B cell (primary cell): ENCODE data around the gene APOH. TPM values are rescaled to one million over a fixed set of nuclear protein-coding genes. Genes with fewer than 3 reads are reported as not detected.

ENCODE experiments used
- ATAC-seq: fragments of 200-7000 bp; cut with Tn5 transposase; one replicate; pipeline ENCODE4 v1.10.0; 2021; ENCODE audit warnings: low read depth, mild to moderate bottlenecking, moderate number of reproducible peaks, moderate library complexity
- CTCF ChIA-PET: fragments of 350-600 bp; sonication (Branson Sonifier 250); formaldehyde crosslinking; loops from one replicate; lab custom pipeline; 2021; ENCODE audit warnings: antibody characterized with exemption, inconsistent platforms; lab: Charles Lee
- POLR2A ChIA-PET: fragments of 350-600 bp; sonication (Branson Sonifier 250); formaldehyde crosslinking; loops from one replicate; lab custom pipeline; 2021; ENCODE audit warnings: antibody characterized with exemption; lab: Charles Lee
- DNase-seq: peaks from one replicate; pipeline ENCODE4 v3.0.0; 2013
- H2AFZ ChIP-seq: 2 replicates; pipeline ENCODE4 v1.6.1; 2012; ENCODE audit warnings: mild to moderate bottlenecking, low read depth, low read length; ENCODE audit not compliant: insufficient read depth, poor library complexity, severe bottlenecking
- H3K27ac ChIP-seq, 2 donors: 1 replicate in 1 of 2; 2 replicates in 1 of 2; pipeline ENCODE4 v1.5.1; 2012 to 2013; ENCODE audit warnings: low read length in 2 of 2, mild to moderate bottlenecking in 2 of 2, moderate library complexity in 1 of 2
- H3K27me3 ChIP-seq, 4 experiments: fragments of 200-600 bp in 1 of 4; sonication (generic) in 1 of 4; replicated peaks in 1 of 4; 1 replicate in 2 of 4; 2 replicates in 2 of 4; pipeline versions ENCODE4 v1.6.1 to v1.7.0; 2013 to 2016; ENCODE audit warnings: low read length in 3 of 4, mild to moderate bottlenecking in 2 of 4, mixed read lengths in 1 of 4, moderate library complexity in 1 of 4; ENCODE audit not compliant: insufficient read depth in 4 of 4, control insufficient read depth in 3 of 4; ENCODE audit errors: control extremely low read depth in 1 of 4
- H3K36me3 ChIP-seq, 2 experiments: replicated peaks in 1 of 2; 1 replicate in 1 of 2; 2 replicates in 1 of 2; pipeline versions ENCODE4 v1.6.1 to v1.7.1; 2013; ENCODE audit warnings: low read length in 1 of 2; ENCODE audit not compliant: insufficient read depth in 2 of 2, control insufficient read depth in 1 of 2; ENCODE audit errors: control extremely low read depth in 1 of 2, extremely low read depth in 1 of 2
- H3K4me1 ChIP-seq, 2 donors: fragments of 200-600 bp in 1 of 2; sonication (generic) in 1 of 2; 1 replicate in 1 of 2; 2 replicates in 1 of 2; pipeline versions ENCODE4 v1.5.1 to v1.6.1; 2013 to 2017; ENCODE audit warnings: low read length in 2 of 2; ENCODE audit not compliant: control insufficient read depth in 2 of 2, insufficient read depth in 2 of 2
- H3K4me2 ChIP-seq: replicated peaks from 2 replicates; pipeline ENCODE3; 2012; ENCODE audit warnings: mild to moderate bottlenecking, low read depth, low read length; ENCODE audit not compliant: poor library complexity, severe bottlenecking
- H3K4me3 ChIP-seq, 5 experiments: fragments of 200-600 bp in 1 of 5; sonication (generic) in 1 of 5; 1 replicate in 3 of 5; 2 replicates in 2 of 5; pipeline versions ENCODE4 v1.5.1 to v1.7.0; 2011 to 2016; ENCODE audit warnings: low read length in 4 of 5, mild to moderate bottlenecking in 4 of 5, low read depth in 2 of 5, control low read depth in 1 of 5, moderate library complexity in 1 of 5; ENCODE audit not compliant: insufficient read depth in 1 of 5; ENCODE audit errors: control extremely low read depth in 1 of 5, extremely low read depth in 1 of 5
- H3K79me2 ChIP-seq: fragments of 200-600 bp; sonication (generic); one replicate; pipeline ENCODE4 v1.6.0; 2016; ENCODE audit warnings: low read length; ENCODE audit not compliant: control insufficient read depth, insufficient read depth
- H3K9ac ChIP-seq: fragments of 200-600 bp; sonication (generic); 2 replicates; pipeline ENCODE4 v1.6.1; 2017; ENCODE audit warnings: mild to moderate bottlenecking, low read length, moderate library complexity
- H3K9me3 ChIP-seq, 3 donors: one replicate each; pipeline versions ENCODE4 v1.6.1 to v1.7.1; 2013; ENCODE audit warnings: low read length in 2 of 3; ENCODE audit not compliant: control insufficient read depth in 2 of 3, insufficient read depth in 1 of 3; ENCODE audit errors: control extremely low read depth in 1 of 3
- H4K20me1 ChIP-seq: 2 replicates; pipeline ENCODE4 v1.6.0; 2012; ENCODE audit warnings: mild to moderate bottlenecking, low read length; ENCODE audit not compliant: insufficient read depth, control insufficient read depth, poor library complexity, severe bottlenecking
- H3K27ac Mint-ChIP-seq: one replicate; pipeline ENCODE4 v1.8.0; 2021; ENCODE audit warnings: mixed read lengths
- H3K27me3 Mint-ChIP-seq: one replicate; pipeline ENCODE4 v1.8.0; 2021; ENCODE audit warnings: mixed read lengths
- H3K4me1 Mint-ChIP-seq: one replicate; pipeline ENCODE4 v1.8.0; 2021; ENCODE audit warnings: mixed read lengths
- H3K4me3 Mint-ChIP-seq: one replicate; pipeline ENCODE4 v1.8.0; 2021; ENCODE audit warnings: mixed read lengths
- H3K9me3 Mint-ChIP-seq: one replicate; pipeline ENCODE4 v1.8.0; 2022; ENCODE audit warnings: mixed read lengths; ENCODE audit not compliant: insufficient read depth
- EZH2 ChIP-seq: IDR thresholded peaks from 2 replicates; pipeline ENCODE4 v1.6.1; 2012; ENCODE audit warnings: borderline replicate concordance, low read depth, mild to moderate bottlenecking, moderate library complexity, low read length; ENCODE audit not compliant: insufficient read depth, poor library complexity, severe bottlenecking
- WGBS: methylation state at CpG from one replicate; pipeline ENCODE4 v1.1.5; 2013; ENCODE audit warnings: missing lambda C conversion rate; ENCODE audit not compliant: insufficient coverage; 5-methylcytosine and 5-hydroxymethylcytosine counted together
- intact Hi-C: fragments of 100-400 bp; cut with micrococcal nuclease; formaldehyde crosslinking; loops from one replicate; pipeline ENCODE4 v1.10.0; 2022
- polyA plus RNA-seq: library from polyadenylated mRNA; depleted of rRNA; stranded (reverse); fragments of >200 nt; gene quantifications from 2 replicates; pipeline ENCODE4 v1.2.3, GENCODE V29; 2012
- total RNA-seq, 2 donors: library from RNA; stranded (reverse); fragments of 120-200 nt in 1 of 2; gene quantifications; 1 replicate in 1 of 2; 2 replicates in 1 of 2; pipeline versions ENCODE4 v1.2.3 to v1.2.4, GENCODE V29; 2013 to 2022
- TF ChIP-seq, protein P1 (sequence below): fragments of 200-600 bp; IDR thresholded peaks from one replicate; pipeline ENCODE4 v1.8.0; 2022; ENCODE audit warnings: antibody characterized with exemption, mild to moderate bottlenecking

The APOH gene
- total and polyA plus RNA-seq, 2 donors (not counting 1 experiment from before 2014, with no cell fraction given) = not detected

DNA sequence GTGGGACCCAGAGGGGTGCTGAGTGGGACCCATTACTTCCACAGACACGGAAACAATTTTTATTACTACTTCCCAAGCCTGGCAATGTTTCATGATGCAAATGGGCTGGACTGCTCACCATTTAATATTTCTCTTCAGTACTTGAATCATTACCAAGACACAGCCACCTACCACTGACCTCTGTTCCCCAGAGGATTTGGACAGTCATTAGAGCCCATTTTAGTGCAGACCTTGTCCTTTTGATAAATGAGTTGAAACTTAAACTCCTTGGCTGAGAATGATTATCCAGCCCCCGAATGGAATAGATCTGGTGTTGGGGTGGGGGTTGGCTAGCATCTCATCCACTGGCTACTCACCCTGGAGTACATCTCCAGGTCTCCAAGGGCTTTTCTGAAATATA, 33.6 kb upstream of the APOH start:
- ATAC-seq (no peak), DNase-seq (no peak)
- POLR2A ChIA-PET = interaction anchor here (0.7 kb wide), 1 partner anchor 290 kb away, joined by 3 read pairs; no protein-coding TSS in a partner anchor
- Mint-ChIP-seq H3K4me3 (no peak overlapping the region), H3K9me3 (peaks cover 2% of the 10 kb centered on the region), H3K27me3 (peaks cover 18% of the 10 kb centered on the region), H3K4me1 (no peaks in the 10 kb centered on the region), H3K27ac (no peak overlapping the region)
- Histone ChIP-seq H3K4me3 (no peak overlapping the region), H3K4me1 (no peaks in the 10 kb centered on the region), H4K20me1 (no peaks in the 10 kb centered on the region), H3K27ac (no peak overlapping the region), H3K9ac (no peak overlapping the region), H3K36me3 (no peaks in the 10 kb centered on the region), H2AFZ (no peak overlapping the region), H3K4me2 (no peak overlapping the region), H3K27me3 (no peaks in the 10 kb centered on the region), H3K79me2 (no peaks in the 10 kb centered on the region), H3K9me3 (no peaks in the 10 kb centered on the region)
- CTCF ChIA-PET = no interaction called here
- intact Hi-C loops = no loop called here
- TF ChIP-seq, protein P1, sequence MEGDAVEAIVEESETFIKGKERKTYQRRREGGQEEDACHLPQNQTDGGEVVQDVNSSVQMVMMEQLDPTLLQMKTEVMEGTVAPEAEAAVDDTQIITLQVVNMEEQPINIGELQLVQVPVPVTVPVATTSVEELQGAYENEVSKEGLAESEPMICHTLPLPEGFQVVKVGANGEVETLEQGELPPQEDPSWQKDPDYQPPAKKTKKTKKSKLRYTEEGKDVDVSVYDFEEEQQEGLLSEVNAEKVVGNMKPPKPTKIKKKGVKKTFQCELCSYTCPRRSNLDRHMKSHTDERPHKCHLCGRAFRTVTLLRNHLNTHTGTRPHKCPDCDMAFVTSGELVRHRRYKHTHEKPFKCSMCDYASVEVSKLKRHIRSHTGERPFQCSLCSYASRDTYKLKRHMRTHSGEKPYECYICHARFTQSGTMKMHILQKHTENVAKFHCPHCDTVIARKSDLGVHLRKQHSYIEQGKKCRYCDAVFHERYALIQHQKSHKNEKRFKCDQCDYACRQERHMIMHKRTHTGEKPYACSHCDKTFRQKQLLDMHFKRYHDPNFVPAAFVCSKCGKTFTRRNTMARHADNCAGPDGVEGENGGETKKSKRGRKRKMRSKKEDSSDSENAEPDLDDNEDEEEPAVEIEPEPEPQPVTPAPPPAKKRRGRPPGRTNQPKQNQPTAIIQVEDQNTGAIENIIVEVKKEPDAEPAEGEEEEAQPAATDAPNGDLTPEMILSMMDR = no peak
- TF ChIP-seq EZH2 = no peak
- 100% methylated on average over 1 of the region's 2 CpGs for WGBS

DNA sequence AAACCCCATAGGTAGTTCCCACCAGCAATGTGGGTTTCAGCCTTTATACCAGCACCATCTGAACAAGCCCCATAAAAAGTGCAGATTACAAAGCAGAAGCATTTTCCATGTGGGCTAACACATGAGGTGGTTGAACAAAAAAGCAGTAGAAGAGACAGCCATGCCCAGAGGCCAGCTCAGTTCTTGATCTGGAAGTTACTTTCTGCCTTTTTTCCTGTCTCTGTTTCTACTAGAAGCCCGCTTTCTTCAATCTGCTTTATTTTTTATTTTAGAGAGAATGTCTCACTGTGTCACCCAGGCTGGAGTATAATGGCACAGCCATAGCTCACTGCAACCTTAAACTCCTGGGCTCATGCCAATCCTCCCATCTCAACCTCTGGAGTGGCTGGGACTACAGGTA, 31.5 kb upstream of the APOH start:
- DNase-seq (no peak), ATAC-seq (no peak)
- H3K27me3 ChIP-seq = no peaks in the 10 kb centered on the region
- no peak overlapping the region for H3K4me2 ChIP-seq
- Mint-ChIP-seq H3K27ac (no peak overlapping the region), H3K4me1 (no peaks in the 10 kb centered on the region), H3K9me3 (peaks cover 2% of the 10 kb centered on the region), H3K4me3 (no peak overlapping the region), H3K27me3 (peaks cover 15% of the 10 kb centered on the region)
- H2AFZ ChIP-seq = no peak overlapping the region
- TF ChIP-seq EZH2 = no peak
- TF ChIP-seq, protein P1 = no peak
- WGBS = no CpG with 5 or more reads among the region's 1 CpG
- no peaks in the 10 kb centered on the region for H3K79me2 ChIP-seq
- no peak overlapping the region for H3K4me3 ChIP-seq
- no peaks in the 10 kb centered on the region for H3K4me1 ChIP-seq
- H3K36me3 ChIP-seq = no peaks in the 10 kb centered on the region
- H3K9ac ChIP-seq = no peak overlapping the region
- no peaks in the 10 kb centered on the region for H3K9me3 ChIP-seq
- ChIA-PET CTCF (interaction anchor here (0.6 to 0.7 kb wide), 2 partner anchors 60 to 97 kb away, joined by 3 to 4 read pairs; no protein-coding TSS in a partner anchor), POLR2A (no interaction called here)
- H4K20me1 ChIP-seq = no peaks in the 10 kb centered on the region
- H3K27ac ChIP-seq = no peak overlapping the region
- intact Hi-C loops = no loop called here
